OCI-LY3 (cell line): ENCODE results near the gene IL2RA.

Experiments
- EZH2phosphoT487 ChIP-seq: fragments of 200-600 bp; shearing (Covaris generic); IDR thresholded peaks from 2 replicates; pipeline ENCODE4 v1.6.1; 2018; ENCODE audit warnings: antibody characterized with exemption, mixed run types, low read depth
- TF ChIP-seq, protein P1 (sequence below): fragments of 200-600, 300-600 bp; sonication (generic); IDR thresholded peaks from 2 replicates; pipeline ENCODE4 v1.5.1; 2014; ENCODE audit warnings: antibody characterized with exemption, low read length, low read depth

DNA sequence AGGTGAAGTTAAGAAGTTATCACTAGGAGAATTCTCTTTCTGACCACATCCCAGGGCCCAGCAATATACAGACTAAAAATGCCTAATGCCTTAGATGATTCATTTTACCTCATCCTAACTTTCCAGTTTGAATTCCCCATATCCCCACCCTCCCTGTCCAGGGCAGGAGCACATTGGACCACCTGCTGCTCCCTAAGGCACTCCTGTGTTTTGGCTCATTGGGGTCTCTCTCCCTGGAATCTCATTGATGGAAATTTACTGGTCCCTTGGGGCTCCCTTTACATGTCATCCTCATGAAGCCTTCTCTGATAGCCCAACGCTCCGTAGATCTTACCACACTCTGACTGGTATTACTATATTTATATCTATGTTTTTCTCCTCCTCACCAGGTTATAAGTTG is 2.7 kb downstream of the IL2RA start:
- TF ChIP-seq, protein P1, sequence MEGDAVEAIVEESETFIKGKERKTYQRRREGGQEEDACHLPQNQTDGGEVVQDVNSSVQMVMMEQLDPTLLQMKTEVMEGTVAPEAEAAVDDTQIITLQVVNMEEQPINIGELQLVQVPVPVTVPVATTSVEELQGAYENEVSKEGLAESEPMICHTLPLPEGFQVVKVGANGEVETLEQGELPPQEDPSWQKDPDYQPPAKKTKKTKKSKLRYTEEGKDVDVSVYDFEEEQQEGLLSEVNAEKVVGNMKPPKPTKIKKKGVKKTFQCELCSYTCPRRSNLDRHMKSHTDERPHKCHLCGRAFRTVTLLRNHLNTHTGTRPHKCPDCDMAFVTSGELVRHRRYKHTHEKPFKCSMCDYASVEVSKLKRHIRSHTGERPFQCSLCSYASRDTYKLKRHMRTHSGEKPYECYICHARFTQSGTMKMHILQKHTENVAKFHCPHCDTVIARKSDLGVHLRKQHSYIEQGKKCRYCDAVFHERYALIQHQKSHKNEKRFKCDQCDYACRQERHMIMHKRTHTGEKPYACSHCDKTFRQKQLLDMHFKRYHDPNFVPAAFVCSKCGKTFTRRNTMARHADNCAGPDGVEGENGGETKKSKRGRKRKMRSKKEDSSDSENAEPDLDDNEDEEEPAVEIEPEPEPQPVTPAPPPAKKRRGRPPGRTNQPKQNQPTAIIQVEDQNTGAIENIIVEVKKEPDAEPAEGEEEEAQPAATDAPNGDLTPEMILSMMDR, result no peak
- TF ChIP-seq EZH2phosphoT487, result no peak
